GM21825 (cell line): ENCODE measurements around the gene SLX4IP.
"Not testable (repeated sequence)": the region's sequence is repeated elsewhere in the genome, so short reads cannot be mapped to it uniquely, and the experiment has no call there.

Source experiments
- ATAC-seq: cut with Tn5 transposase; IDR thresholded peaks from one replicate; pipeline ENCODE4 v1.9.1; 2021; ENCODE audit warnings: mild to moderate bottlenecking, moderate library complexity; ENCODE audit not compliant: unreplicated experiment

The SLX4IP gene

DNA sequence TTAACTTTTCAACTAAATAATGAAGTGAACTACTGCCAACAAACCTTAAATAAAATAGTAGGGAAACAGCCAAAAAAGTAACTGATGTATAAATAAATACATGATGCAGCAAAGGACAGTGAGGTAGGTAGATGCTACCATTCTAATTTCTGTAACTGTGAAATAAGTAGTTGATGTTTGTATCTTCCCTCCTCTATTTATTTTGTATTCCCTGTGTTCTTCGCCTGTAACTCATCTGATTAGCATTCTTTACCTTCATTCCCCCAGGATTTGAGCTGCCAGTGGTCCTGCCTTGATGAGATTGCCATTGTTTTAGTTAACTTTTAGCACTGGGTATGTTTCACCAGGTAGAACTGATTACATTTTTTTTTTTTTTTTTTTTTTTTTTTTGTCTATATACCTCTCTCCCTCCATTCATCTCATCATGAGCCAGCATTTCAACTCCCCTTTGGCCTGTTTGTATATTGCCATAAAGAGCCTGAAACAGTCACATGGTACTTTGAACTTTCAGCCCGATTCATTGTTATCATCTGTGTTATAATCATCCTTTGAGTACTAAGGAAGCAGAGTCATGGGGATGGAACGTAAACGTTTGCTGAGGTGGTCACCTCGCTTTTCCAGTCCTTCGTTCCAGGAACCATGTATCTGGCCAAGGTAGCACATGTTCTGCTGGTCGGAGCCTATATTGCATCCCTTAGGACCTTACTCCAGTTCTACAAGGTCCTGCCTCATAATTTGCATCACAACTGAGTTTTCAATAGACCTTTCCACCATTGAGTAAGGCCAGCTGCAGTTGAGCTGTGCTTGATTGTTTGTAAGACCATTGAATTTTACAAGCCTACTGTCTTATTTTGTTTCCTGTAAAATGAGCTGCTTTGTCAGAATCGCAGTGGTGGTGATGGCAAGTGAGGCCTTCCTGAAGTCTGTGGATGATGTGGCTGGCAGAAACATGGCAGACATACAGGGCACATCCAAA lies 131.1 kb downstream of the SLX4IP start:
- ATAC-seq, result no peak

DNA sequence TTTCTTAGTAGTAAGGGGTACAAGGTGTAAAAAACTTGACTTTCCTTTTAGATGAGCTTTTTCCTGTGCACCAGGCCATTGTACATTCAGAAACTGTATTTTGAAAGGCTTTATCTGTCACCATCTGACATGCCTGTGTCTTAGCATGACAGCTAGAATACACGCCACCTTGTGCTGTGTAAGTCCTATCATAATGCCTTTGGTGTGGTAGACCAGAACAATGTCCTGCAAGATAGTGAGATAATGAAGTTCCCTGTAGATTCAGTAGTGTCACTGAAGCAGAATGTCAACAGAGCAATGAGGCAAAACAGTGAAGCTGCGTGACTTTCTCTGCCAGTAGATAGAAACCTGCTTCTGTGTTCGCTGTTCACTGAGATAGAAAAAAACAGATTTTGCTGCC lies 132.9 kb downstream of the SLX4IP start:
- ATAC-seq, result no peak

GRCh38 chr20:10571313-10571815 lies 136.3 kb downstream of the SLX4IP start:
- no peak for ATAC-seq

DNA sequence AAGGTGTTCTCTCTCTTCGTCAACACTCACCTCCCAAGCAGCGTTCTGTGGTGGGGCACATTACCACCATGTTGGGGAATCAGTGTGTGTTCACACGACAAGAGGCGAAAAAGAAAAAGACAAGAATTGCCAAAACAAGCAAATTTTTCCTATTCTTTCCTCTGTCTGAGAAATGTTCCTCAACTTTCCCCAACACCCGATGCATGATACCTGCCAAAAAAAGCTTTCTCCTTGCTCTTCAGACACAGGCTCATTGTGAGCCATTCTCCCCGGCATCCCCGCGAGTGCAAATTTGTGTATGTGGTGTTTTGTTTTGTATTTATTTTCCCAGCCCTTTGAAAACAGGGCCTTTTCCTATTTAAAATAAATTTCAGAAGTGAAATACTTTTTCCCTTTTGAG lies 137.7 kb downstream of the SLX4IP start:
- ATAC-seq, result no peak

DNA sequence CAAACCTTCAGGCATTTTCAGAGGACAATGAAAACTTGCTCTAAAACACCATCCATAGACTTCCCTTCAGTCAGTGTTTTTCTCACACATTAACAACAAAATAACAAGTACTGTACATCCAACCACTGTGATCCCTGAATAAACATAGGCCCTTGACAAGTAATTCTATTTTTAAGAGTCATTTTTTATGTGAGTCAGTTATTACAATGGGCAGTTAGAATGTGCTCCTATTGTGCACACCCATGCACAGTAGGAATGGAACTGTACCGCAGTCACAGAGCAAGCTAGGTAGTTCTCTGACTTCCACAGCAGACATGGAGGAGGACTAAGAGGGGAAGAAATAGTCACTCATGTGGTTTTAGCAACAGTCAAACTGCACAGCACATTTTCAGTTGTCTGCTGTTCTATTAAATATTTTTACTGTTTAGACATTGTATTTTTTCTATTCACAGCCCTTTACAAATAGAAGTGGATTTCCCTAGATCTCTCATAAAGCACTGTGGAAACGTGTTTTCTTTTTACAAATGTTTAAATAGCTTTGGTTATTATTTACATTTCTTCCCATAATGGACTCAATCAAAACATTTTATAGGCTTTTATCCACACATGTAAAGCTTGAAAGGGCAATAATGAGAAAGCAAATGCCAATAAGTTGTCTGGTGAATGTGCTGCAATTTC lies 138.3 kb downstream of the SLX4IP start:
- no peak for ATAC-seq

DNA sequence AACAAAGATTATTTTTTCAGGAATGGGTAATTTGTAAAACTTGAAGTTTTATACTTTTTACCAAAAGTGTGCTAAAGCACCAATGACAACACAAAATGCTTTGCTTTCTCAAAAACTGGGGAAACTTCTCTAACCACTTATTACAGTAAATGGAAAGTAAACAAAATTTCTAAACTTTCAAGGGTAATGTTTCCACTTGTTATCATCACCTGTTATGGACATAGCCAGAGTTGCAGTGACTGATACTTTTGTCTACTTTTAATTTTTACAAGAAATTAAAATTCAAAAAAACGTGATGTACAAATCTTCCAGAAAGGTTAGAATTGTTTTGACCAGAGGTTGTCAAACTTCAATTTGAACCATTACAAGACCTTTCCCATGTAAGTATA lies 138.8 kb downstream of the SLX4IP start:
- ATAC-seq, result no peak

GRCh38 chr20:10576411-10577090 lies 141.4 kb downstream of the SLX4IP start:
- no peak for ATAC-seq

GRCh38 chr20:10577648-10578047 lies 142.5 kb downstream of the SLX4IP start:
- ATAC-seq, result no peak

DNA sequence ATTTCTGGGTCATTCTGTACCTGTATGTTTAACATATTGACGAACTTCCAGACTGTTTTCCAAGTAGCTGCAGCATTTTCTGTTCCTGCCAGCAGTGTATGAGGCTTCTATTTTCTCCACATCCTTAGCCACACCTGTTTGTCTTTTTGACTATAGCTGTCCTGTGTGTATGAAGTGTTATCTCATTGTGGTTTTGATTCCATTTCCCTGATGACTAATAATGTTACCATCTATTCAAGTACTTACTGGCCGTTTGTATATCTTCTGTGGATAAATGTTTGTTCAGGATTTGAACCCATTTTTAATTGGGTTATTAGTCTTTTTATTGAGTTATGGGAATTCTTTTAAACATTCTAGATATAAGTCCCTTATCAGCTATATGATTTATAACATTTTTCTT lies 143.5 kb downstream of the SLX4IP start:
- ATAC-seq, result no peak

DNA sequence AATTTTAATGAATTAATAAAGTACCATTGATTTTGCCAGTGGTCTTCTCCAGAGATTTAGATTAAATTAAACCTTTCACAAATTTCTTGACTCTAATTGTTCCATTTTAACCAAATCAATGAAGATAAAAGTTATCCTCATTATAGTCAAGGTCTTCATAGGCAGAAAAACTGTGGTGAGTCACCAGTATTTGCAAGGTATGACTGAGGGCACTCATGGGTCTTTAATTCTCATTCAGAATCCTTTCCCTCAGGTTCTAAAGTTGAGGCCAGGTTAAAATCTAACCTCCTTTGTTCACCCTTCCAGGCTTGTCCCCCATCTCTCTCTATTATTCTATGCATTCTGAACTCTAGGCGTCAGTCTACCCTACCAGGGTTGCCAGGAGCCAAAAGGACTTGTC lies 144.8 kb downstream of the SLX4IP start:
- no peak for ATAC-seq

DNA sequence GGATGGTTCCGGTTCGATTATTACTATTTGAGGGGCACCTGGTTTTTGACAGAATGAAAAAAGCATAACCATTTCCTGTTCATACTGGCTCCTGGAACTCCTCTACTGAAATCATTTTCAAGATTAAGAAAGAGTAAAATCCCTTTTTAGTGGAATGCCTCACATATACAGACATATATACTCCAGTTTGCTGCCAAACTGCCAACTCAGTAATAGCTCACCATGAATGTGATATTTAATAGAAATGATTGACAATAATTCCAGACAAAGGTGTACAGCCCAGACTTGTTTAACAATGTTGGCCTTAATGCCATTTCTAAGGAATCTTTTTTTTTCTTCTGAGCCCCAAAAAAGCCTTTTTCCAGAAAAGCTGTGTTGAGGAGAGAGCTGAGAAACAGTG lies 145.6 kb downstream of the SLX4IP start:
- no peak for ATAC-seq

- no peak for ATAC-seq
Measured at GRCh38 chr20:10581823-10582222, 146.7 kb downstream of the SLX4IP start.

GRCh38 chr20:10584371-10584770 lies 149.3 kb downstream of the SLX4IP start:
- ATAC-seq, result no peak

GRCh38 chr20:10585308-10585707 lies 150.2 kb downstream of the SLX4IP start:
- no peak for ATAC-seq

- ATAC-seq, result no peak
Measured at GRCh38 chr20:10586296-10586695, 151.2 kb downstream of the SLX4IP start.

DNA sequence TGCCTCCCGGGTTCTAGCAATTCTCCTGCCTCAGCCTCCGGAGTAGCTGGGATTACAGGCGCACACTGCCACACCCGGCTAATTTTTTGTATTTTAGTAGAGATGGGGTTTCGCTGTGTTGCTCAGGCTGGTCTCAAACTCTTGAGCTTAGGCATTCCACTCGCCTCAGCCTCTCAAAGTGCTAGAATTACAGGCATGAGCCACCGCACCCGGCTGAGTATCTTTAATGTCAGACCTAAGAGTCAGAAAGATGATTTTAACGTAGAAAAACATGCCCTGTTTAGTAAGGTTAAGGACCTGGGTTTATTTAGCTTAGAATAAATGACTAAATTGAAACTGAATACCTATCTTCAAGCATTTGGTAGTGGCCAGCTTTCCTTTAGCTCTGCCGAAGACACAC lies 155.3 kb downstream of the SLX4IP start:
- not testable (repeated sequence) for ATAC-seq

- ATAC-seq, result no peak
Measured at GRCh38 chr20:10590950-10591671, 156.0 kb downstream of the SLX4IP start.

DNA sequence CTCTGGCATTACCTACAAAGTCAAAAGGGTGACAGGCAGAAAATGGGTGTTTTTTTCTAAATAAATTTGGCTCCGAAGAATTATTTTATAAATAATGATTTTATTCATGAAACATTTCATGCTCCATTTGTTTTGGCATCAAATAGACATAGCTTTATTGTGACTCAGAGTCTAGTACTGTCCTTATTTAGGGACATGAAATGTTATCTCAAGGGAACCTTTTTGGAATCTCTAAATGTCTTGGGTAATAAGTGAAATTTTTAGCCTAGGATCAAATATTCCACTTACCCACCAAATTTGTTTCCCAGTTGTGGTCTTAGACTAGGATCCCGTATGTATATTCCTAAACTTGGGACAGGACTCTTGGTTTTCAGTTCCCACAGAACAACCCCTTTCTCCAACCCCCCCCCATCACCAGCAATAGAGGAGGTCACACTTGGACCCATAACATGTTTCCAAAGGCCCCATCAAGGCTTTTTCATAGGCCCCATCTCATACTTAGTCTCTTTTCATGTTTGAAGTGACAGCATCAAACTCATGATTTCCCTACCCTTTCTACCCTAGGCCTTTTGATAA lies 156.9 kb downstream of the SLX4IP start:
- no peak for ATAC-seq

GRCh38 chr20:10594296-10594868 lies 159.3 kb downstream of the SLX4IP start:
- ATAC-seq, result no peak

- ATAC-seq, result no peak
Measured at GRCh38 chr20:10595266-10595665, 160.2 kb downstream of the SLX4IP start.
